OCI-LY7 (cell line): Measurements from ENCODE around the gene TRRAP. TPM values are rescaled to one million over a fixed set of nuclear protein-coding genes. Genes with fewer than 3 reads are reported as not detected.

Experiments
- BruUV-seq: library from RNA; stranded (reverse); fragments of 400-500 nt; replicated peaks from 2 replicates; lab custom pipeline; 2021; lab: Mats Ljungman, UMichigan
- CTCF ChIA-PET: fragments of 300-600 bp; sonication (Branson Sonifier 250); formaldehyde crosslinking; loops from one replicate; lab custom pipeline; 2022; ENCODE audit warnings: antibody characterized with exemption; ENCODE audit not compliant: unreplicated experiment; lab: Charles Lee
- POLR2A ChIA-PET: fragments of 300-600 bp; sonication (Branson Sonifier 250); formaldehyde crosslinking; loops from one replicate; lab custom pipeline; 2022; ENCODE audit warnings: antibody characterized with exemption; lab: Charles Lee
- DNase-seq: peaks from one replicate; pipeline ENCODE4 v3.0.0-alpha.2; 2015; ENCODE audit warnings: low spot score
- H2AFZ ChIP-seq: fragments of 200-600 bp; sonication (generic), shearing (Covaris generic); 2 replicates; pipeline ENCODE4 v1.6.1; 2014; ENCODE audit warnings: mild to moderate bottlenecking, antibody characterized with exemption, low read length, moderate library complexity
- H3K27ac ChIP-seq: fragments of 200-600 bp; sonication (generic); 2 replicates; pipeline ENCODE4 v1.5.1; 2014; ENCODE audit warnings: mixed run types, low read depth, mild to moderate bottlenecking, moderate library complexity, low read length, inconsistent platforms; ENCODE audit not compliant: poor library complexity, severe bottlenecking
- H3K36me3 ChIP-seq: fragments of 200-600 bp; sonication (generic); 2 replicates; pipeline ENCODE4 v1.6.1; 2014; ENCODE audit warnings: mild to moderate bottlenecking, antibody characterized with exemption, low read length, moderate library complexity, mixed read lengths; ENCODE audit not compliant: insufficient read depth
- H3K4me1 ChIP-seq: fragments of 200-600 bp; sonication (generic); 2 replicates; pipeline ENCODE4 v1.5.1; 2014; ENCODE audit warnings: mild to moderate bottlenecking, low read length; ENCODE audit not compliant: insufficient read depth, poor library complexity, severe bottlenecking
- H3K4me2 ChIP-seq: fragments of 200-600 bp; sonication (generic); 2 replicates; pipeline ENCODE4 v1.6.1; 2014; ENCODE audit warnings: mild to moderate bottlenecking, low read length
- H3K4me3 ChIP-seq: fragments of 200-600 bp; sonication (generic); 2 replicates; pipeline ENCODE4 v1.5.1; 2014; ENCODE audit warnings: mild to moderate bottlenecking, low read depth, low read length; ENCODE audit not compliant: poor library complexity, severe bottlenecking
- H3K79me2 ChIP-seq: fragments of 200-600 bp; sonication (generic); 2 replicates; pipeline ENCODE4 v1.6.1; 2016; ENCODE audit warnings: low read depth, mild to moderate bottlenecking, low read length, moderate library complexity, mixed read lengths; ENCODE audit not compliant: insufficient read depth
- H3K9me2 ChIP-seq: fragments of 200-600 bp; sonication (generic); 2 replicates; pipeline ENCODE4 v1.6.1; 2016; ENCODE audit warnings: mild to moderate bottlenecking, low read length, mixed read lengths; ENCODE audit not compliant: insufficient read depth
- H3K9me3 ChIP-seq: fragments of 200-600 bp; sonication (generic); 2 replicates; pipeline ENCODE4 v1.6.1; 2014; ENCODE audit warnings: mild to moderate bottlenecking, mixed run types, low read length, mixed read lengths
- H4K20me1 ChIP-seq: fragments of 200-600 bp; sonication (generic); 2 replicates; pipeline ENCODE4 v1.6.1; 2014; ENCODE audit warnings: mild to moderate bottlenecking, antibody characterized with exemption, low read length, moderate library complexity, mixed read lengths; ENCODE audit not compliant: insufficient read depth
- EZH2phosphoT487 ChIP-seq: fragments of 200-600 bp; sonication (generic); IDR thresholded peaks from 2 replicates; pipeline ENCODE4 v1.6.1; 2018; ENCODE audit warnings: low read depth, borderline replicate concordance, mild to moderate bottlenecking, mixed run types, antibody characterized with exemption, low read length, moderate library complexity, mixed read lengths
- intact Hi-C: fragments of 100-400 bp; cut with micrococcal nuclease; formaldehyde crosslinking; loops from one replicate; pipeline ENCODE4 v1.10.0; 2022; ENCODE audit not compliant: unreplicated experiment
- total RNA-seq, 2 experiments: library from RNA; depleted of rRNA in 1 of 2; stranded (reverse); fragments of >200 nt in 1 of 2; shearing (Covaris generic) in 1 of 2; gene quantifications; 2 replicates each; pipeline ENCODE4 v1.2.3, GENCODE V29; 2014 to 2022
- TF ChIP-seq, protein P1 (sequence below): fragments of 200-600 bp; sonication (generic); conservative IDR thresholded peaks from 2 replicates; pipeline ENCODE4 v1.5.1; 2014; ENCODE audit warnings: mild to moderate bottlenecking, antibody characterized with exemption, low read length, moderate library complexity, mixed read lengths

Gene TRRAP
- total RNA-seq, 2 experiments from 2014 or later, result 50.4 to 86.1 TPM

- Histone ChIP-seq H3K4me1 (no peaks in the 10 kb centered on the region), H3K9me2 (no peaks in the 10 kb centered on the region), H4K20me1 (no peaks in the 10 kb centered on the region), H3K4me3 (no peak overlapping the region), H3K36me3 (peaks cover 92% of the 10 kb centered on the region), H3K4me2 (no peak overlapping the region), H3K79me2 (peaks cover 5% of the 10 kb centered on the region; the same call in 1 of the 2 replicates), H2AFZ (no peak overlapping the region), H3K9me3 (no peaks in the 10 kb centered on the region), H3K27ac (no peak overlapping the region)
- TF ChIP-seq EZH2phosphoT487, result no peak
- TF ChIP-seq, protein P1, sequence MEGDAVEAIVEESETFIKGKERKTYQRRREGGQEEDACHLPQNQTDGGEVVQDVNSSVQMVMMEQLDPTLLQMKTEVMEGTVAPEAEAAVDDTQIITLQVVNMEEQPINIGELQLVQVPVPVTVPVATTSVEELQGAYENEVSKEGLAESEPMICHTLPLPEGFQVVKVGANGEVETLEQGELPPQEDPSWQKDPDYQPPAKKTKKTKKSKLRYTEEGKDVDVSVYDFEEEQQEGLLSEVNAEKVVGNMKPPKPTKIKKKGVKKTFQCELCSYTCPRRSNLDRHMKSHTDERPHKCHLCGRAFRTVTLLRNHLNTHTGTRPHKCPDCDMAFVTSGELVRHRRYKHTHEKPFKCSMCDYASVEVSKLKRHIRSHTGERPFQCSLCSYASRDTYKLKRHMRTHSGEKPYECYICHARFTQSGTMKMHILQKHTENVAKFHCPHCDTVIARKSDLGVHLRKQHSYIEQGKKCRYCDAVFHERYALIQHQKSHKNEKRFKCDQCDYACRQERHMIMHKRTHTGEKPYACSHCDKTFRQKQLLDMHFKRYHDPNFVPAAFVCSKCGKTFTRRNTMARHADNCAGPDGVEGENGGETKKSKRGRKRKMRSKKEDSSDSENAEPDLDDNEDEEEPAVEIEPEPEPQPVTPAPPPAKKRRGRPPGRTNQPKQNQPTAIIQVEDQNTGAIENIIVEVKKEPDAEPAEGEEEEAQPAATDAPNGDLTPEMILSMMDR, result no peak
- DNase-seq, result no peak
- no TSS peak for BruUV-seq
- ChIA-PET CTCF (interaction anchor here (0.5 kb wide), 1 partner anchor 55 kb away, joined by 3 read pairs; no protein-coding TSS in a partner anchor), POLR2A (interaction anchor here (0.6 to 0.7 kb wide), 2 partner anchors 55 to 144 kb away, joined by 3 to 4 read pairs; no protein-coding TSS in a partner anchor)
- intact Hi-C loops, result no loop called here
Observed at GRCh38 chr7:99014113-99014985, 136.0 kb downstream of the TRRAP start.

- CTCF ChIA-PET, result no interaction called here
- H3K9me2 ChIP-seq, result no peaks in the 10 kb centered on the region
- TF ChIP-seq, protein P1, result no peak
- no peak for TF ChIP-seq EZH2phosphoT487
- intact Hi-C loops, result no loop called here
- no peak overlapping the region for H2AFZ ChIP-seq
- no peak for DNase-seq
- no peaks in the 10 kb centered on the region for H3K4me1 ChIP-seq
- H3K36me3 ChIP-seq, result peaks cover 93% of the 10 kb centered on the region
- no peak overlapping the region for H3K4me2 ChIP-seq
- H3K4me3 ChIP-seq, result no peak overlapping the region
- POLR2A ChIA-PET, result no interaction called here
- peaks cover 5% of the 10 kb centered on the region; the same call in 1 of the 2 replicates for H3K79me2 ChIP-seq
- no peaks in the 10 kb centered on the region for H4K20me1 ChIP-seq
- H3K27ac ChIP-seq, result no peak overlapping the region
- H3K9me3 ChIP-seq, result no peaks in the 10 kb centered on the region
- no TSS peak for BruUV-seq
Observed at GRCh38 chr7:99016196-99016595, 137.9 kb downstream of the TRRAP start.
